ENCODE data around the gene AQP2. TPM values are rescaled to one million over a fixed set of nuclear protein-coding genes. Genes with fewer than 3 reads are reported as not detected.

AQP2 gene
- total RNA-seq, 1 donor from 2014 or later = not detected

- Mint-ChIP-seq H3K4me3 (ENCODE audit: unreplicated experiment) (no peak overlapping the region), H3K27me3 (ENCODE audit: low read depth) (no peaks in the 10 kb centered on the region), H3K9me3 (ENCODE audit: low read depth) (no peaks in the 10 kb centered on the region), H3K36me3 (ENCODE audit: low read depth) (no peaks in the 10 kb centered on the region), H3K4me1 (ENCODE audit: low read depth) (peaks cover 5% of the 10 kb centered on the region), H3K27ac (ENCODE audit: unreplicated experiment) (no peak overlapping the region)
- DNase-seq (ENCODE audit: low spot score) = no peak
- TF ChIP-seq, protein P1, sequence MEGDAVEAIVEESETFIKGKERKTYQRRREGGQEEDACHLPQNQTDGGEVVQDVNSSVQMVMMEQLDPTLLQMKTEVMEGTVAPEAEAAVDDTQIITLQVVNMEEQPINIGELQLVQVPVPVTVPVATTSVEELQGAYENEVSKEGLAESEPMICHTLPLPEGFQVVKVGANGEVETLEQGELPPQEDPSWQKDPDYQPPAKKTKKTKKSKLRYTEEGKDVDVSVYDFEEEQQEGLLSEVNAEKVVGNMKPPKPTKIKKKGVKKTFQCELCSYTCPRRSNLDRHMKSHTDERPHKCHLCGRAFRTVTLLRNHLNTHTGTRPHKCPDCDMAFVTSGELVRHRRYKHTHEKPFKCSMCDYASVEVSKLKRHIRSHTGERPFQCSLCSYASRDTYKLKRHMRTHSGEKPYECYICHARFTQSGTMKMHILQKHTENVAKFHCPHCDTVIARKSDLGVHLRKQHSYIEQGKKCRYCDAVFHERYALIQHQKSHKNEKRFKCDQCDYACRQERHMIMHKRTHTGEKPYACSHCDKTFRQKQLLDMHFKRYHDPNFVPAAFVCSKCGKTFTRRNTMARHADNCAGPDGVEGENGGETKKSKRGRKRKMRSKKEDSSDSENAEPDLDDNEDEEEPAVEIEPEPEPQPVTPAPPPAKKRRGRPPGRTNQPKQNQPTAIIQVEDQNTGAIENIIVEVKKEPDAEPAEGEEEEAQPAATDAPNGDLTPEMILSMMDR (IDR thresholded peaks at IDR 0.05) = no peak
These were observed 34.2 kb upstream of the AQP2 start for GRCh38 chr12:49916129-49916919.

DNA sequence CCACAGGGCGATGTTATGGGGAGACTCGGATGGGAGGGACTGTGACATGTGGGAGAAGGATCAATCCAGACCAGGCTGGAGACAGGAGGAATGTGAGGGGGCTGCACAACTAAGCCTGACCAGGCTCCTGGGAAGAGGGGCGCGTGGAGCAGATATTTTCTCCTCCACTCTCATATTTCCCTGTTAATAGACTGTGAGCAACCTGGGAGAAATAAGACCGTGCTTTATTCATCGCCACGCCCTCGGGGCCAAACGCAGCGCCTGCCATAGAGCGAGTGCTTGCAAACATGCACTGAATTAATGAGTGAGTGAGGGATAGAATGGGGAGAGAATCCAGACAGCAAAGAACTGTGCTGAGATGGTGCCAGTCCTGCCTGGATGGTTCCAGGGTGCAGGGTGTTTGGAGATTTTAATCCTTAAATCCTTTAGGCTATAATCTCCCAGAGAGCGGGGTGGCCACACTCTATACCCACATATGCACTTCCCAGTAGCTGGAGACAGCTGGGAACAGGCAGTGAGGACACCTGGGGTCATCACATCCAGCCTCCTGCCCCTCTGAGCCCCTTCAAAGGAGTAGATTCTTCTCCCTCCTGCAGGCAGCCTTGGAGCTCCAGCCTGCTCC lies 33.3 kb upstream of the AQP2 start:
- no peak for DNase-seq (ENCODE audit: low spot score)
- Mint-ChIP-seq H3K4me1 (ENCODE audit: low read depth) (peaks cover 5% of the 10 kb centered on the region), H3K27ac (ENCODE audit: unreplicated experiment) (no peak overlapping the region), H3K36me3 (ENCODE audit: low read depth) (no peaks in the 10 kb centered on the region), H3K27me3 (ENCODE audit: low read depth) (no peaks in the 10 kb centered on the region), H3K4me3 (ENCODE audit: unreplicated experiment) (no peak overlapping the region), H3K9me3 (ENCODE audit: low read depth) (no peaks in the 10 kb centered on the region)
- TF ChIP-seq, protein P1 (IDR thresholded peaks at IDR 0.05) = no peak

DNA sequence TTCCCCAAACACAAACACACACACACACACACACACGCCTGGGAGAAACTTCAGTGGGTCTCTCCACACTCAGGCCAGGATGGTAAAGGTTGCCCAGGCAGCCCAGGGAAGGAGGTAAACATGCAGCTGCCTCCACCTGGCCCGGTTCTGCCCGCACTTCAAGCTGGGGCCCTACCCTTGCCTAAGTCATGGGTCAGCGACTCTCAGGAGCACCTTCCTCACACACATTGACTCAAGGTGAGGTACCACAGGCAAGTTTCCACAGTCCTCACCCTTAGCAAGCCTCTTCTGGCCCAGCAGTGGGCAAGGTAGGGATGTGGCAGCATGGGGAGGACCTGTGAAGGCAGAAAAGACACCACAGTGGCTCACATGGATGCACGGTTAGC lies 32.8 kb upstream of the AQP2 start:
- no peaks in the 10 kb centered on the region for H3K36me3 Mint-ChIP-seq (ENCODE audit: low read depth)
- H3K9me3 Mint-ChIP-seq (ENCODE audit: low read depth) = no peaks in the 10 kb centered on the region
- no peak for DNase-seq (ENCODE audit: low spot score)

GRCh38 chr12:49920241-49920914 lies 30.2 kb upstream of the AQP2 start:
- TF ChIP-seq, protein P1 (IDR thresholded peaks at IDR 0.05) = no peak
- H3K27me3 Mint-ChIP-seq (ENCODE audit: low read depth) = no peaks in the 10 kb centered on the region
- no peak overlapping the region for H3K4me3 Mint-ChIP-seq (ENCODE audit: unreplicated experiment)
- H3K9me3 Mint-ChIP-seq (ENCODE audit: low read depth) = no peaks in the 10 kb centered on the region
- H3K36me3 Mint-ChIP-seq (ENCODE audit: low read depth) = no peaks in the 10 kb centered on the region
- H3K4me1 Mint-ChIP-seq (ENCODE audit: low read depth) = peaks cover 2% of the 10 kb centered on the region
- no peak for DNase-seq (ENCODE audit: low spot score)
- H3K27ac Mint-ChIP-seq (ENCODE audit: unreplicated experiment) = no peak overlapping the region

More for the DNA sequence above, 32.8 kb upstream of the AQP2 start:
- TF ChIP-seq, protein P1 (IDR thresholded peaks at IDR 0.05) = no peak
- H3K27ac Mint-ChIP-seq (ENCODE audit: unreplicated experiment) = no peak overlapping the region
- H3K27me3 Mint-ChIP-seq (ENCODE audit: low read depth) = no peaks in the 10 kb centered on the region
- no peak overlapping the region for H3K4me3 Mint-ChIP-seq (ENCODE audit: unreplicated experiment)
- H3K4me1 Mint-ChIP-seq (ENCODE audit: low read depth) = peaks cover 5% of the 10 kb centered on the region

DNA sequence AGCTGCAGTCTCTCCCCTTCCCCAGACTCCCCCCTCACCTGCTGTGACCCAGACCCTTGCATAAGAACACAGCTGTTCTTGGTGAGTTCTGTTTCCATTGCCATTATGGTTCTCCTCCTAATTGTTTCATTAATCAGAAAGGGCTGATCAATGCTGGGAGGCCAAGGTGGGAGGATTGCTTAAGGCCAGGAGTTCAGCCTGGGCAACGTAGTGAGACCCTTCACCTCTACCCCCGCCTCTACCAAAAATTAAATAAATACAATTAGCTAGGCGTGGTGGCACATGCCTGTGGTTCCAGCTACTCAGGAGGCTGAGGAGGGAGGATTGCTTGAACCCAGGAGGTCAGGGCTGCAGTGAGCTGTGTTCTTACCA lies 29.6 kb upstream of the AQP2 start:
- H3K27me3 Mint-ChIP-seq (ENCODE audit: low read depth) = no peaks in the 10 kb centered on the region
- H3K9me3 Mint-ChIP-seq (ENCODE audit: low read depth) = no peaks in the 10 kb centered on the region

More for the DNA sequence above, 29.6 kb upstream of the AQP2 start:
- H3K27ac Mint-ChIP-seq (ENCODE audit: unreplicated experiment) = no peak overlapping the region
- H3K4me3 Mint-ChIP-seq (ENCODE audit: unreplicated experiment) = no peak overlapping the region
- no peak for DNase-seq (ENCODE audit: low spot score)
- TF ChIP-seq, protein P1 (IDR thresholded peaks at IDR 0.05) = no peak
- H3K4me1 Mint-ChIP-seq (ENCODE audit: low read depth) = peaks cover 2% of the 10 kb centered on the region
- H3K36me3 Mint-ChIP-seq (ENCODE audit: low read depth) = no peaks in the 10 kb centered on the region
